Measurements from ENCODE around the gene HEATR5A.

DNA sequence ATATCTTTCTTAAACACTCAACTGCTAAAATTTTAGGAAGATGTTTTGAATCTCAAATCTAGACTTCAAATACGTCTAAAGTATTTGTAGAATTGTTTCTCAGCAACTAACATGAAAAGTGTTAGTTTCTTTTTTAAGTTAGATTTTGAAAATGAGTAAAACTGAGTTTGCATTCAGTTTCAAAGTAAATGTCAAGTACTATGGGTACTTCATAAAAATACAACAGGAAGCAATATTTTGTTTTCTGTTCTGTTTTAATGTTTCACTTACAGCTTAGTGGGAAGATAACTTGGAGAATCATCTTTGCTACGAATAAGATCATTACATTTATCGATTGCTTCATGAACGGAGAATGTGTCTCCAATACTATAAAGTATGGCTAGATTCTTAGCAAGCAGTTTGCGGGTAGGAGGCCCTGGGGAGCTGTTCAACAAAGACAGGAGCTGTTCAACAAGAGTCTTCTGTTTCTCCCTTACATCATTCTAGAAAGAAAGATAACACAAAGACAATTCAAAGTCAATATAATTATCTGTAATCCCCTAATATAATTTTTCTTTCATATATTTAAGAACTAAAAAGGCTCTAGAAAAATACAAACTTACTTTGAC is 20.2 kb downstream of the HEATR5A start:
- TF ChIP-seq POLR2AphosphoS5 (IDR thresholded peaks at IDR 0.05; ENCODE audit: low read depth, low read length), result no peak
- no peak for TF ChIP-seq SIN3A (IDR thresholded peaks at IDR 0.05; ENCODE audit: borderline replicate concordance, insufficient read depth, low read length)
